ENCODE measurements around the gene ZNF333.
"Not testable (repeated sequence)": the region's sequence is repeated elsewhere in the genome, so short reads cannot be mapped to it uniquely, and the experiment has no call there.

ZNF333 gene

GRCh38 chr19:14768001-14768400 is 78.2 kb downstream of the ZNF333 start:
- no peak for DNase-seq (ENCODE audit: low spot score)

- DNase-seq (ENCODE audit: low spot score) = no peak
These were observed 79.4 kb downstream of the ZNF333 start for GRCh38 chr19:14769201-14769600.

- no peak for DNase-seq (ENCODE audit: low spot score)
These were observed 80.3 kb downstream of the ZNF333 start for GRCh38 chr19:14770136-14770535.

- DNase-seq (ENCODE audit: low spot score) = no peak
These were observed 81.3 kb downstream of the ZNF333 start for GRCh38 chr19:14770944-14771839.

GRCh38 chr19:14772467-14772866 is 82.6 kb downstream of the ZNF333 start:
- DNase-seq (ENCODE audit: low spot score) = no peak

- no peak for DNase-seq (ENCODE audit: low spot score)
These were observed 83.1 kb downstream of the ZNF333 start for GRCh38 chr19:14772995-14773394.

GRCh38 chr19:14773722-14774121 is 83.9 kb downstream of the ZNF333 start:
- not testable (repeated sequence) for DNase-seq (ENCODE audit: low spot score)

- no peak for DNase-seq (ENCODE audit: low spot score)
These were observed 84.5 kb downstream of the ZNF333 start for GRCh38 chr19:14774373-14774772.

GRCh38 chr19:14775326-14775725 is 85.5 kb downstream of the ZNF333 start:
- DNase-seq (ENCODE audit: low spot score) = not testable (repeated sequence)

GRCh38 chr19:14775869-14776586 is 86.2 kb downstream of the ZNF333 start:
- DNase-seq (ENCODE audit: low spot score) = no peak

- DNase-seq (ENCODE audit: low spot score) = not testable (repeated sequence)
These were observed 87.8 kb downstream of the ZNF333 start for GRCh38 chr19:14777645-14778044.

GRCh38 chr19:14778110-14778845 is 88.4 kb downstream of the ZNF333 start, which contains the start of gene ADGRE2:
ADGRE2 (minus strand) TSS chr19:14778560; CDS start chr19:14776756, 1,804 bp downstream.
- DNase-seq (ENCODE audit: low spot score) = not testable (repeated sequence)

GRCh38 chr19:14779151-14779550 is 89.3 kb downstream of the ZNF333 start:
- DNase-seq (ENCODE audit: low spot score) = no peak

GRCh38 chr19:14780622-14781225 is 90.9 kb downstream of the ZNF333 start:
- not testable (repeated sequence) for DNase-seq (ENCODE audit: low spot score)

- not testable (repeated sequence) for DNase-seq (ENCODE audit: low spot score)
These were observed 92.1 kb downstream of the ZNF333 start for GRCh38 chr19:14781713-14782536.

GRCh38 chr19:14782626-14783409 is 93.0 kb downstream of the ZNF333 start:
- DNase-seq (ENCODE audit: low spot score) = no peak
